Lower leg skin (tissue), 3 donors: Measurements from ENCODE around the gene NPSR1.

Experiments used
- POLR2A ChIP-seq, 2 donors: fragments of 450-650 bp; IDR thresholded peaks; one replicate each; pipeline ENCODE4 v1.6.1; 2016 to 2017; ENCODE audit warnings: antibody characterized with exemption in 2 of 2, mild to moderate bottlenecking in 1 of 2, moderate library complexity in 1 of 2
- TF ChIP-seq, protein P1 (sequence below), 3 donors: fragments of 450-650 bp; IDR thresholded peaks; one replicate each; pipeline ENCODE4 v1.5.1; 2016; ENCODE audit warnings: antibody characterized with exemption in 3 of 3, mild to moderate bottlenecking in 3 of 3, moderate library complexity in 2 of 3

DNA sequence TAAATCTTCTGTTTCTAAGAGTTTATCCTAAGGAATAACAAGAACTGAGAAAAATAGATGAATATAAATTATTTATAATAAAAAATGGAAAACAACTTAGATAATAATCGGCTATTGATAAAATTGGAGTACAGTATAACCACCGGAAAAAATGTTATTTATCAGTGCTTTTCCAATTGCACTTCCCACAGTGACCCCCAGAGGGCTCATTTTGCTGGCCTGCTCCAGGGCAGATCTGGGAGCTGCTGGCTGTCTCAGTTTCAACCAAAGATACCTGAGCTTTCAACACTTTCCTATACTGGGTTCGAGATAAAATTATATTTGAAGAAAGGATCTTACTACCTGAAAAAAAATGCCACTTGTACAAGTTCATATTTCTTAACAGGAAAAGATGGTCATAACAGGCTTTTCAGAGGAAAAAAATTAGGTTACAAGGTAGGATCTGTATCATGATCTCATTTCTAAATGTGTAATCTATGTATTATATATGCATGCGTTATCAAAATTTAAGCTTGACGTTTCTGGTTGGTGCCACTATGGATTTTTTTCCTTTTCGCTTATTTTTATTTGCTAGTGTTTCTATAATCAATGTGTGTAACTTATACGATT lies 165.7 kb downstream of the NPSR1 start:
- TF ChIP-seq, protein P1, sequence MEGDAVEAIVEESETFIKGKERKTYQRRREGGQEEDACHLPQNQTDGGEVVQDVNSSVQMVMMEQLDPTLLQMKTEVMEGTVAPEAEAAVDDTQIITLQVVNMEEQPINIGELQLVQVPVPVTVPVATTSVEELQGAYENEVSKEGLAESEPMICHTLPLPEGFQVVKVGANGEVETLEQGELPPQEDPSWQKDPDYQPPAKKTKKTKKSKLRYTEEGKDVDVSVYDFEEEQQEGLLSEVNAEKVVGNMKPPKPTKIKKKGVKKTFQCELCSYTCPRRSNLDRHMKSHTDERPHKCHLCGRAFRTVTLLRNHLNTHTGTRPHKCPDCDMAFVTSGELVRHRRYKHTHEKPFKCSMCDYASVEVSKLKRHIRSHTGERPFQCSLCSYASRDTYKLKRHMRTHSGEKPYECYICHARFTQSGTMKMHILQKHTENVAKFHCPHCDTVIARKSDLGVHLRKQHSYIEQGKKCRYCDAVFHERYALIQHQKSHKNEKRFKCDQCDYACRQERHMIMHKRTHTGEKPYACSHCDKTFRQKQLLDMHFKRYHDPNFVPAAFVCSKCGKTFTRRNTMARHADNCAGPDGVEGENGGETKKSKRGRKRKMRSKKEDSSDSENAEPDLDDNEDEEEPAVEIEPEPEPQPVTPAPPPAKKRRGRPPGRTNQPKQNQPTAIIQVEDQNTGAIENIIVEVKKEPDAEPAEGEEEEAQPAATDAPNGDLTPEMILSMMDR (IDR thresholded peaks at IDR 0.05) = no peak
- no peak for TF ChIP-seq POLR2A (IDR thresholded peaks at IDR 0.05)
